ENCODE data around the gene ARMC9. TPM values are rescaled to one million over a fixed set of nuclear protein-coding genes. Genes with fewer than 3 reads are reported as not detected.
A peak's percentile ranks its signal among the peaks of the same experiment; 100 is the strongest.

ARMC9 gene
- total RNA-seq, 1 donor from 2014 or later = 15.1 TPM

- no peak for DNase-seq (ENCODE audit: low spot score in 2 of 2)
- no peak for FAIRE-seq
Observed at GRCh38 chr2:231200805-231201474, 2.5 kb downstream of the ARMC9 start.

GRCh38 chr2:231201475-231201814 lies 3.0 kb downstream of the ARMC9 start:
- no peak for DNase-seq (ENCODE audit: low spot score in 2 of 2)
- FAIRE-seq = no peak

- DNase-seq (ENCODE audit: low spot score in 2 of 2) (no peak), FAIRE-seq (no peak)
Observed at GRCh38 chr2:231203087-231203486, 4.7 kb downstream of the ARMC9 start.

- FAIRE-seq (no peak), DNase-seq (ENCODE audit: low spot score in 2 of 2) (no peak)
Observed at GRCh38 chr2:231204146-231204545, 5.7 kb downstream of the ARMC9 start.

GRCh38 chr2:231204581-231204980 lies 6.2 kb downstream of the ARMC9 start:
- no peak for DNase-seq (ENCODE audit: low spot score in 2 of 2)
- no peak for FAIRE-seq

GRCh38 chr2:231207734-231208133 lies 9.3 kb downstream of the ARMC9 start:
- no peak for FAIRE-seq
- DNase-seq (ENCODE audit: low spot score in 2 of 2) = no peak

- DNase-seq (ENCODE audit: low spot score in 2 of 2) (no peak), FAIRE-seq (no peak)
Observed at GRCh38 chr2:231210782-231211181, 12.4 kb downstream of the ARMC9 start.

GRCh38 chr2:231211486-231211885 lies 13.1 kb downstream of the ARMC9 start:
- FAIRE-seq (no peak), DNase-seq (ENCODE audit: low spot score in 2 of 2) (no peak)

GRCh38 chr2:231212329-231212845 lies 14.0 kb downstream of the ARMC9 start:
- DNase-seq (ENCODE audit: low spot score in 2 of 2) = no peak
- FAIRE-seq = no peak

- DNase-seq (ENCODE audit: low spot score in 2 of 2) = no peak
Observed at GRCh38 chr2:231213931-231214642, 15.7 kb downstream of the ARMC9 start.

GRCh38 chr2:231218366-231218765 lies 19.9 kb downstream of the ARMC9 start:
- FAIRE-seq (no peak), DNase-seq (ENCODE audit: low spot score in 2 of 2) (no peak)

More at GRCh38 chr2:231213931-231214642, 15.7 kb downstream of the ARMC9 start:
- FAIRE-seq = no peak

- DNase-seq (ENCODE audit: low spot score in 2 of 2) (no peak), FAIRE-seq (no peak)
Observed at GRCh38 chr2:231219289-231219688, 20.9 kb downstream of the ARMC9 start.

GRCh38 chr2:231221761-231222160 lies 23.3 kb downstream of the ARMC9 start:
- FAIRE-seq = no peak
- no peak for DNase-seq (ENCODE audit: low spot score in 2 of 2)

- no peak for FAIRE-seq
Observed at GRCh38 chr2:231222318-231223000, 24.0 kb downstream of the ARMC9 start.

GRCh38 chr2:231223001-231223375 lies 24.6 kb downstream of the ARMC9 start:
- FAIRE-seq (no peak), DNase-seq (ENCODE audit: low spot score in 2 of 2) (no peak)

More at GRCh38 chr2:231222318-231223000, 24.0 kb downstream of the ARMC9 start:
- no peak for DNase-seq (ENCODE audit: low spot score in 2 of 2)

- FAIRE-seq = no peak
- no peak for DNase-seq (ENCODE audit: low spot score in 2 of 2)
Observed at GRCh38 chr2:231223458-231223976, 25.1 kb downstream of the ARMC9 start.

GRCh38 chr2:231227310-231228162 lies 29.1 kb downstream of the ARMC9 start:
- DNase-seq (ENCODE audit: low spot score in 2 of 2) (peak; percentile 64 to 85), FAIRE-seq (peak; percentile 74)

- FAIRE-seq = no peak
- DNase-seq (ENCODE audit: low spot score in 2 of 2) = no peak
Observed at GRCh38 chr2:231228223-231228622, 29.8 kb downstream of the ARMC9 start.

GRCh38 chr2:231228974-231229529 lies 30.6 kb downstream of the ARMC9 start:
- FAIRE-seq (no peak), DNase-seq (ENCODE audit: low spot score in 2 of 2) (no peak)

GRCh38 chr2:231235217-231235616 lies 36.8 kb downstream of the ARMC9 start:
- DNase-seq (ENCODE audit: low spot score in 2 of 2) (no peak), FAIRE-seq (no peak)
